Adrenal gland (tissue), 12 donors: ENCODE results near the gene INPP4B. TPM values are rescaled to one million over a fixed set of nuclear protein-coding genes. Genes with fewer than 3 reads are reported as not detected.

ENCODE experiments used
- DNase-seq, 7 donors: peaks; one replicate each; pipeline ENCODE4 v3.0.0-alpha.2; 2019 to 2020
- H3K27ac ChIP-seq, 5 donors: fragments of 200-600 bp; sonication (generic) in 4 of 5; 1 replicate in 3 of 5; 2 replicates in 2 of 5; pipeline versions ENCODE4 v1.5.1 to v1.8.0; 2016 to 2020; ENCODE audit warnings: mild to moderate bottlenecking in 1 of 5
- H3K27me3 ChIP-seq: fragments of 200-600 bp; 2 replicates; pipeline ENCODE4 v1.8.0; 2021
- H3K36me3 ChIP-seq, 2 donors: fragments of 200-600 bp; replicated peaks in 1 of 2; 1 replicate in 1 of 2; 2 replicates in 1 of 2; pipeline versions ENCODE4 v1.5.1 to v1.8.0; 2018 to 2022
- H3K4me1 ChIP-seq, 2 donors: fragments of 200-600 bp; replicated peaks in 1 of 2; 1 replicate in 1 of 2; 2 replicates in 1 of 2; pipeline versions ENCODE4 v1.5.1 to v1.8.0; 2018 to 2021
- H3K4me3 ChIP-seq, 4 donors: fragments of 200-600 bp; sonication (generic) in 3 of 4; one replicate each; pipeline ENCODE4 v1.5.1; 2016 to 2018
- H3K9me3 ChIP-seq, 3 donors: fragments of 200-600 bp; sonication (generic) in 1 of 3; replicated peaks in 1 of 3; 1 replicate in 2 of 3; 2 replicates in 1 of 3; pipeline versions ENCODE4 v1.5.1 to v1.8.0; 2016 to 2021
- POLR2A ChIP-seq, 2 donors: fragments of 450-650 bp; IDR thresholded peaks; one replicate each; pipeline ENCODE4 v1.6.1; 2017; ENCODE audit warnings: antibody characterized with exemption in 2 of 2, mild to moderate bottlenecking in 2 of 2, moderate library complexity in 1 of 2
- WGBS, 4 donors: extraction: QIAGEN DNeasy Blood & Tissue Kit in 2 of 4; methylation state at CpG; one replicate each; pipeline versions ENCODE4 v1.1.5 to v1.1.7; 2013 to 2017; 5-methylcytosine and 5-hydroxymethylcytosine counted together
- intact Hi-C, 2 donors: fragments of 100-400 bp; cut with DNase I; formaldehyde crosslinking; loops; one replicate each; pipeline versions ENCODE4 v1.14.1 to v1.15.0; 2022 to 2023
- polyA plus RNA-seq, 3 donors: library from polyadenylated mRNA; stranded (reverse); fragments of 200-250 nt in 2 of 3; fragments of 350-450 nt in 1 of 3; fragmentation: Illumina TruSeq in 1 of 3; extraction: RNeasy Lipid Tissue Mini Kit (QIAGEN cat#74804) in 1 of 3; gene quantifications; one replicate each; pipeline ENCODE4 v1.2.3, GENCODE V29; 2013 to 2014
- total RNA-seq, 9 donors: library from RNA; depleted of rRNA in 4 of 9; stranded (reverse); fragments of >200 nt in 4 of 9; fragments of 120-200 nt in 1 of 9; fragmentation: NEBNext Ultra II Directional in 1 of 9; extraction: Animal tissue kit (Norgen Biotek cat#: 25700) in 1 of 9; gene quantifications; one replicate each; pipeline versions ENCODE4 v1.1.0 to v1.2.4, GENCODE V29; 2013 to 2023
- TF ChIP-seq, protein P1 (sequence below), 6 experiments: fragments of 450-650 bp in 4 of 6; fragments of 200-600 bp in 2 of 6; sonication (generic) in 1 of 6; IDR thresholded peaks; 1 replicate in 5 of 6; 2 replicates in 1 of 6; pipeline versions ENCODE4 v1.5.1 to v1.8.0; 2016 to 2021; ENCODE audit warnings: antibody characterized with exemption in 6 of 6, mild to moderate bottlenecking in 2 of 6, moderate library complexity in 1 of 6
- donor health status: healthy with polysubstance abuse.
- donor health status: Bipolar disorder and iron deficiency.
- donor health status: DM: yes; HTN: yes; CAD: no.
- donor health status: DM: no; HTN: no; CAD: no.
- donor health status: DM: no; HTN: no; CAD: no.
- donor health status: DM: yes; HTN: yes; CAD: no.

Gene INPP4B
- total and polyA plus RNA-seq, 12 donors, result 2.2 to 21.6 (median 11.8) TPM

DNA sequence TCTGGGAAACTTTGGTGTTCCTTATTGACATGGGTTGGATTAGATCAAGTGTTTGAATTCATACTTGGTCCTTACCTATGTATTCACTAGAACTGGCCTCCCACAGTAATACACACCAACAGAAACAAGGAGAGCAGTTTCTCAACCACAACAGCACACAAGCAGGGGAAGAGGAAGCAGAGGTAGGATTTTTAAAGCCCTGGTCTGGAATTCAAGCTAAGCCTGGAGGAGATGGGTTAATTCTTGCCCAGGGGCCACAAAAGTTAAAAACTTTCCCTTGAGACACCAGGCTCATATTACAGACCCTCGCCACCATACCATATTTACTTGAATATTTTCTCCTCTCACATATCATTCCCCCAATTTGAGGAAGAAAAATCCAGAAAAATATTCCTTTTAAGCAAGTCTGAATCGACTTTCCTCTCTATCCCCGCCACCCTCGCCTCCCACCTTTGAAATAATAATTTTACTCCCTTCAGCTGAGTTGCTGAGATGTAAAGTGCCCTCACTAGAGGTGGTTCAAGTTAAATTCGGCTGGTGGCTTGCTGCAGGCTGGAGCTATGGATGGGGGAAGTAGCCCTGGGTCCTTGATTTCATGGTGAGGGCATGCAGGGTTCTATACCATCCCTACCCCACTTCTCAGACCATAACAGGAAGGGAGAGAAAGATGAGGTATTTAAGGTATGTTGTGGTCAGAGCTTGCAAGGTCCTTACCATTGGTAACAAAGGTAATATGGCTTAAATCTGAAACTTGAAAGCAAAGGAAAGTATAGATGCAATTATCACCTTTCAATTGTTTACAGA, 440.2 kb downstream of the INPP4B start:
- peaks cover 5 to 42% of the 10 kb centered on the region in 2 donors for H3K4me1 ChIP-seq
- 39 to 57% (median 51%) methylated on average over 5 of the region's 5 CpGs for WGBS, 4 donors
- intact Hi-C loops, result no loop called here

DNA sequence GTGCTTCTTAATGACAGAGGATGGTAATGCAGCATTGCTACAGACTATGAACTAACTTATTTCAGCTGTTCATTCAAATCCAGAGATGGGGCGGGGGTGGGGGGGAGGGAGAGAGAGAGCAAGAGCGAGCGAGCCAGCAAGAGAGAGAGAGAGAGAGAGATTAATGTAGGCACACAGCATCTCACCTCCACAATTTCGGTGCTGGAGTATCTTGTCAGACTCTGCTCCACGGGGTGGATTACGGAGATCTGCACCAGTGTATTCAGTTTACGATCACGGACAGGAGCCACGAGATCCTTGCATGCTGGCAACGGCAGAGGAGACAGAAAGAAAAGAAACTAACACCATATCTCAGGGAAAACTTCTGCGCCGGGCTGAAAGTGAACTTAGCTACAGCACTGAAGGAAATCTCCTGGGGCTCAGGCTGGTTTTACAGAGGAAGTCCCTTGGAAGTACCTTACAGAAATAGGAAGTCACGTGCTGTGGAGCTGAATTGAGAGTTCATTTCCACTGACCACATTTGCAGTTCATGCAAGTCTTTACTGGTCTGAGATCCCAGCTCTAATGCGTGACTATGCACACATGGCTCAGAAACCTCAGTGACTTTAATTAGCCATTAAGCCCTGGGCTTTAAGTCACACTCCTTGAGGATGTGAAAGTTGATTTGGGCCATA, 440.9 kb downstream of the INPP4B start:
- TF ChIP-seq, protein P1, sequence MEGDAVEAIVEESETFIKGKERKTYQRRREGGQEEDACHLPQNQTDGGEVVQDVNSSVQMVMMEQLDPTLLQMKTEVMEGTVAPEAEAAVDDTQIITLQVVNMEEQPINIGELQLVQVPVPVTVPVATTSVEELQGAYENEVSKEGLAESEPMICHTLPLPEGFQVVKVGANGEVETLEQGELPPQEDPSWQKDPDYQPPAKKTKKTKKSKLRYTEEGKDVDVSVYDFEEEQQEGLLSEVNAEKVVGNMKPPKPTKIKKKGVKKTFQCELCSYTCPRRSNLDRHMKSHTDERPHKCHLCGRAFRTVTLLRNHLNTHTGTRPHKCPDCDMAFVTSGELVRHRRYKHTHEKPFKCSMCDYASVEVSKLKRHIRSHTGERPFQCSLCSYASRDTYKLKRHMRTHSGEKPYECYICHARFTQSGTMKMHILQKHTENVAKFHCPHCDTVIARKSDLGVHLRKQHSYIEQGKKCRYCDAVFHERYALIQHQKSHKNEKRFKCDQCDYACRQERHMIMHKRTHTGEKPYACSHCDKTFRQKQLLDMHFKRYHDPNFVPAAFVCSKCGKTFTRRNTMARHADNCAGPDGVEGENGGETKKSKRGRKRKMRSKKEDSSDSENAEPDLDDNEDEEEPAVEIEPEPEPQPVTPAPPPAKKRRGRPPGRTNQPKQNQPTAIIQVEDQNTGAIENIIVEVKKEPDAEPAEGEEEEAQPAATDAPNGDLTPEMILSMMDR (IDR thresholded peaks at IDR 0.05), result no peak
- TF ChIP-seq POLR2A (IDR thresholded peaks at IDR 0.05), result peak in 1 of 2 donors; percentile 48
- DNase-seq, result peak; percentile 39 to 75 (median 58)
- Histone ChIP-seq H3K4me3 (peak overlapping the region in 3 of 4 donors; percentile 29 to 51 (median 36)), H3K27me3 (no peaks in the 10 kb centered on the region), H3K27ac (peak overlapping the region in 4 of 5 donors; percentile 2 to 83 (median 64)), H3K9me3 (no peaks in the 10 kb centered on the region), H3K4me1 (peaks cover 5 to 42% of the 10 kb centered on the region in 2 donors), H3K36me3 (no peaks in the 10 kb centered on the region)
- 0 to 3% (median 1%) methylated on average over 14 of the region's 14 CpGs for WGBS, 4 donors
- intact Hi-C loops, result no loop called here

More for the DNA sequence above, 440.2 kb downstream of the INPP4B start:
- H3K27ac ChIP-seq, result peak overlapping the region in 4 of 5 donors; percentile 2 to 83 (median 64)
- TF ChIP-seq, protein P1 (IDR thresholded peaks at IDR 0.05), result no peak
- no peak for TF ChIP-seq POLR2A (IDR thresholded peaks at IDR 0.05)
- no peaks in the 10 kb centered on the region for H3K9me3 ChIP-seq
- DNase-seq, result no peak
- no peaks in the 10 kb centered on the region for H3K36me3 ChIP-seq
- H3K27me3 ChIP-seq, result no peaks in the 10 kb centered on the region
- H3K4me3 ChIP-seq, result peak overlapping the region in 2 of 4 donors; percentile 29 to 51

DNA sequence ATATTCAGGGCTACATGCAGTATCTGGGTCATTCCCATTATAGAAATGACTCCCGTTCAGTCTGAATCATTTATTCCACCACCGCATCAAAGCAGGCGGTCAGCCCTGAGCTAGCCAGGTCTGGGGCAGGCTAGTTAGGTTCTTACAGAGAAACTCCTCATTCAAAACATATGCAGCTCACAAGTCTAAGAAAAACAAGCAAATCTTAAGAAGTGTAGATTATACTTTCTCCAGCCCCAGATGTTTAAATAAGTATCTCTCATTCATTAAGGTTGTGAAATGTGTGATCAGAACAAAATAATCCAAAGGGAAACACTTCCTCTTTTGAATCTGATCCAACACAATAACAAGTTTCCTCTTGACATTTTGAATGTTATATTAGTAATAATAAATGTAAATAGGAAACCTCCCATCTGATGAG, 441.9 kb downstream of the INPP4B start:
- peak overlapping the region in 2 of 5 donors; percentile 47 to 79 for H3K27ac ChIP-seq
- DNase-seq, result peak; percentile 41 to 77 (median 54)

More for the DNA sequence above, 441.9 kb downstream of the INPP4B start:
- peak in 1 of 2 donors; percentile 70 for TF ChIP-seq POLR2A (IDR thresholded peaks at IDR 0.05)
- TF ChIP-seq, protein P1 (IDR thresholded peaks at IDR 0.05), result no peak
- no peaks in the 10 kb centered on the region for H3K36me3 ChIP-seq
- H3K4me1 ChIP-seq, result peaks cover 5 to 42% of the 10 kb centered on the region in 2 donors
- intact Hi-C loops, result no loop called here
- 12 to 34% (median 14%) methylated on average over 3 of the region's 3 CpGs for WGBS, 4 donors
- H3K9me3 ChIP-seq, result no peaks in the 10 kb centered on the region
- no peaks in the 10 kb centered on the region for H3K27me3 ChIP-seq
- peak overlapping the region in 1 of 4 donors; percentile 51 for H3K4me3 ChIP-seq
